NCI-H187 treated with DMSO at 0.1 percent for 48 hours (cell line): ENCODE results near the gene ID4.

Source experiments
- DNase-seq: peaks from one replicate; lab custom pipeline; 2025; lab: John Stamatoyannopoulos, UW

ID4 gene, protein sequence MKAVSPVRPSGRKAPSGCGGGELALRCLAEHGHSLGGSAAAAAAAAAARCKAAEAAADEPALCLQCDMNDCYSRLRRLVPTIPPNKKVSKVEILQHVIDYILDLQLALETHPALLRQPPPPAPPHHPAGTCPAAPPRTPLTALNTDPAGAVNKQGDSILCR

DNA sequence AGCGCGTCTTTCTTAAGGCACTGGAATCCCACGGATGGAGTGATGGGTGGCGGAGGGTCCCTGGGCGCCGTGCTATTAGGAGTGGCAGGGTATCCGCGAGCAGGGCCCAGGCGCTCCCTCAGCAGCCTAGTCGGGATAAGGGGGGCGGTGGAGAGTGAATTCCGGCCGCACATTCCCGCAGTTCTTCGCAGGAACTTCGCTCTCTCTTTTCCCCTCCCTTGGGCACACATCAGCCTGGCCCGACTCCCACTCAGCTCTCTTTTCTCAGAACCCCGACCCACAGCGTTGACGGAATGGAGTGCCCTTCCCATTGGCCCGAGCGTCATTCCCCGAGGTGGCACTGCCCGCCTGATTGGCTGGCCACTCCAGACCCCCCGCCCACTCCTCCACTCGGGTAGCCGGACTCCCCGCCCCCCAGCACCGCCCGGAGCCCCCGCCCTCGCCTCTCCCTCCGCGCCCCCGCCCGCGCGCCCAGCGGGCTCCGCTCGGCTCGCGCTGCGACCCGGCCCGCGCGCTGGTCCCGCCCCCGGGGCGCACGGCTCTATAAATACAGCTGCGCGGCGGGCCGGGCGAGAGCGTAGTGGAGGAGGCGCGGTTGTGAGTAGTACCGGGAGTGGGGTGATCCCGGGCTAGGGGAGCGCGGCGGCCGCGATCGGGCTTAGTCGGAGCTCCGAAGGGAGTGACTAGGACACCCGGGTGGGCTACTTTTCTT is at the start of gene ID4:
TSS of gene ID4 (plus strand) at position 572 of the 712 bp plus-strand sequence. CDS start 385 bp downstream, outside the sequence.
- peak; percentile 76 for DNase-seq

DNA sequence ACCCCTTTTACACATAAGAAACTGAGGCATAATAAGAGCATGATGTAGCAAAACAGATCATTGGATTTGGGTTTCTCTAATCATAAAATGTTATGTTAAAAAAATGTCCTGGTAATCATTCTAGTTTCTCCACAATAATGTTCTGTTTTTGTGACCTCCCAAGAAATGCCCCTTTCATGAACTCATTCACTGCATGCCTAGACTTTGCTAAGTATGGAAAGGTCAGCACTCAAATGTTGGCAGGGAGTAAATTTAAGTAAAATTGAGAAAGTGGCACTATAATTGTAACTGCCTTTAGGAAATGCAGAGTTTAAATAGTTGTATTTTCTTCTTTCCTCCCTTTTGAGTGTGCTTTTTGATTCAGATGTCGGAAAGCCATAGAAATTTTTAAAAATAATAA is 48.5 kb upstream of the ID4 start:
- no peak for DNase-seq

DNA sequence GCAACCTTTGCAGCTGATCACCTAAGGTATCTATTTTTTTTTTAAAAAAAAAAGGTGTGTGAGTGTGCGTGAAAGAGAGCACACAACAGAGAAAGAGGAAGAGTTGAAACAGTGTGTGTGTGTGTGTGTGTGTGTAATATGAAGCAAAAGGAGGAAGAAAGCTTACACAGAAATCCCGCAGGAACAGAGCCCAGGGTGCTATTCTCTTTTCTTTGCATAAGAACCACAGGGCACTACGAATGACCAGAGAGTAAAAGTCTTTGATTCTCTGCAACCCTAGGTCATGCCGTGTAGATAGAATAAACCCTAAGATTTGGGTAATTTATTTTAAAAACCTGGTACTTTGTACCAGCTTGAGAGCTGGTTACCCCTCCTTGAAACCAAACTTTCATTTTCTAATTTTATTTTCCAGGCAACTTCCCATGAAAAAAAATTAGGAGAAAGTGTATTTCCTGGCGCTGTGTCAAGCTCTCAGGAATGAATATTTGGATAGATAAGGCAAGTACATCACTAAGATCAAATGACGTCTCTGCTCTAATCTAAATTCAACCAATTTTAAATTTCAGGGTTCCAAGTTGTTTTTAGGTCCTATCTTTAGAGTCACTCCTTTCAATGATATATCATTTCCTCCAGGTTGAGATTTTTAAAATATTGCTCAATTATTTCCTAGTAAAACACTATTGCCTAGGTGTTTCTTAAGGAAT is 47.9 kb upstream of the ID4 start:
- DNase-seq = no peak

DNA sequence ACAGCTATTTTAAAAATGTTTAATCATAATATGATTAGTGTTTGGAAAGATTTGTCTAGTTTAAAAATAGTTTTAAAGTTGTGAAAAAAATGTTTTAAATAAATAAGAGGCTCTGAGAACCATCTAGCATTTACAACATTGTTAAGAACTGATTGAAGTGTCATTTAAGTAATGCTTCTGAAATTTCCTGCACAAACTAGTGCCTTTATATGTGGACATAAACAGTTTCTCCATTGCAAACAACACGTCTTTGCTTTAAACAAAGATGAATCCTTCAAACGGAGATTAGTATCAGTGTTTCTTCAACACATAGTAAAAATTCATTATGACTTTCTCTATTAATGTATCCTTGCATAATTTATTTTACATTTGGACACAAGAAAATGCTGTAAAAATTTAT is 45.9 kb upstream of the ID4 start:
- no peak for DNase-seq

DNA sequence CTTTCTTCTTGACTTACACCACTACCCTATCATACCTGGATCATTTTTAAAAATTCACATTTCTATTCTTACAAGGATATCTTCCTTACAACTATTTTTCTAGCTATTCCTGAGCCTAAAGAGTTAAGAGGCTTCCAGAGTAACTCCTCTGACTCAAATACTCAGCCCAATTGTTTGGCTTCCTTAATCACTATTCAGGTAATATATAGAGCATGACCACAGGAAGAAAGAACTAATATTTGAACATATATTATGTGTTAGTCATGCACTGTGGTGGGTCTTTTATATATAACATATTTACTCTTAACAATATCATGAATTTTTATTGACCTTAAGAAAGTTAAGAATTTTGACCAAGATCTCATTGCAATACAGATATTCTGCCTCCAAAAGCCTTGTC is 42.0 kb upstream of the ID4 start:
- no peak for DNase-seq

DNA sequence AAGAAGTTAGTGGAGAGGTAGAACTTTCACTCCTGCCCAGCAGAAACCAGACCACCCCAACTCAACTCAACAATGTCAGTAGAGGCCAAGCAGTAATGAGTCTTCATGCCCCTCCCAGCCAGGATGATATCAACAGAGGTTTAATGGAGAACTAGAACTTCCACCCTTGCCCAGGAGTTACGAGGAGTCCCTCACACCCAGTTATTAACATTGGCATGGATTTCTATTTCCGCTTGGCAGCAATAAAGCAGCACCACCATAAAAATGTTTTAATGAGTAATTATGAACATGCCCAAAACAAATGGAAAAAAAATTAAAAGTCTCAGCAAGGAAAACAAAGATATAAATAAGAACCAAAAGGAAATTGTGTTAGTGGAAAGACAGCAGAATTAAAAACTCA is 40.7 kb upstream of the ID4 start:
- no peak for DNase-seq

DNA sequence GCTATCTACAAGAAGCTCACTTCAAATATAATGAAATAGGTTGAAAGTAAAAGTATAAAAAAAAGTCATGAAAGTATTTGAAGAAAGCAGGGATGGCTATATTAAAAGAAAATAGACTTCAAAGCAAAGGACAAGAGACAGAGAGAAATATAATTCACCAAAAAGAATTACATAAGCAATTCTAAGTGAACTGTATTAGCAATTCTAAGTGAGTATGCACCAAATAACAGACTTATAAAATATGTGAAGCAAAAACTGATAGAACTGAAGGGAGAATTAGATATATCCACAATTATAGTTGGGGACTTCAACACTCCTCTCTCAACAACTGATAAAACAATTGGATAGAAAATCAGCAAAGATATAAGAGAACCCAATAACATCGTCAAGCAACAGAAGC is 38.8 kb upstream of the ID4 start:
- DNase-seq = no peak

DNA sequence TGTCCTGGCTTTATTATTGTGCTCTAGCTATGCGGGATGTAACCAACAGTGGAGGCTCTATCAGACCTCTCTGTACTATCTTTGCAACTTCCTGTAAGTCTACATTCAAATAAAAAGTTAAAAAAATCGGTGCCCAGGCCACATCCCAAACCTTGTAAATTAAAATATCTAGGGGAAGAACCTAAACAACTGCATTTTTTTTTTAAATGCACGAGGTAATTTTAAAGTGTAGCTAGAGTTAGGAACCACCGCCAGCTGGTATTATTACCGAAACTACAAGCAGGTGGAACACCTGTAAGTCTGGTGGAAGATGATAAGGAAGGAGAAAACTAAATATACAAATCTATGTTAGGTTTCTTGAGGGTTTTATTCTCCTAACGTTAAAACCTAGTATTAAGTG is 34.5 kb upstream of the ID4 start:
- DNase-seq = no peak

DNA sequence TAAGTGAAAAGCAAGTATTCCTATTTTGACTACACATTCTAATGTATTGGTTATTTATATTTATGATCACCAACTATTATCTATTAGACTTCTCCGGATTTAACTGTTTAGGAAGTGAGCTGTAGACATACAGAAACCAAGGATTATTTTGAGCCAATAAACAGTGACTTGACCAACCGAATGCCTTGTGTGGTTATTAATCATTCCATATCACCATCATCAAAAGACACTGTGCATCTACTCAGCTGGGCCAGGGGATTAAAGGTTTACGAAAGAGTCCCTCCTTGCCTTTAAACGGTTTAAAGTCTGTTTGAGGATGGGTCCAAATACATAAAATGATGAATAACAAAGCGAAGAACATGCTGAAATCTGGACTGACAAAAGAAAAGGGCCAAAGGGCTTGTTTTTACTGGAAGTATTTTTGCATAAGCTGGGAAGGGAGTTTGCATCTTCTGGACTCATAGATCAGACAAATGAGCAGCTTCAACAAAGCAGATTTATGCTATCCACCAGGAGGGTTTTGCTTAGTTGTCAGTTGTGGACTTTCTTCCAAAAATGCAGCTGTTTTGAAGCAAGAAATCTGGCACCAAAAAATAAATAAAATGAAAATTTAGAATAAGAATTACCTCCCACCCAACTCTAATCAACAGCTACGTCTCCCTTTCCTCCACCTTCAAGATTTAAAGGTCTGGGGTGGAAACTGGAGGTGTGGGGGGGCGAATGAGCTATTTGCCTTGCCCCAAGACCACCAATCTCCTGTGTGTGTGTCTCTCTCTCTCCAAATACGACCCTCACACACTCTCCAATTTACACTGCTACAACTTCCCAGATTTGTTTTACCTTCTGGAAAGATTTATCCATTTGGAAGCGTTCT is 33.6 kb upstream of the ID4 start:
- no peak for DNase-seq

DNA sequence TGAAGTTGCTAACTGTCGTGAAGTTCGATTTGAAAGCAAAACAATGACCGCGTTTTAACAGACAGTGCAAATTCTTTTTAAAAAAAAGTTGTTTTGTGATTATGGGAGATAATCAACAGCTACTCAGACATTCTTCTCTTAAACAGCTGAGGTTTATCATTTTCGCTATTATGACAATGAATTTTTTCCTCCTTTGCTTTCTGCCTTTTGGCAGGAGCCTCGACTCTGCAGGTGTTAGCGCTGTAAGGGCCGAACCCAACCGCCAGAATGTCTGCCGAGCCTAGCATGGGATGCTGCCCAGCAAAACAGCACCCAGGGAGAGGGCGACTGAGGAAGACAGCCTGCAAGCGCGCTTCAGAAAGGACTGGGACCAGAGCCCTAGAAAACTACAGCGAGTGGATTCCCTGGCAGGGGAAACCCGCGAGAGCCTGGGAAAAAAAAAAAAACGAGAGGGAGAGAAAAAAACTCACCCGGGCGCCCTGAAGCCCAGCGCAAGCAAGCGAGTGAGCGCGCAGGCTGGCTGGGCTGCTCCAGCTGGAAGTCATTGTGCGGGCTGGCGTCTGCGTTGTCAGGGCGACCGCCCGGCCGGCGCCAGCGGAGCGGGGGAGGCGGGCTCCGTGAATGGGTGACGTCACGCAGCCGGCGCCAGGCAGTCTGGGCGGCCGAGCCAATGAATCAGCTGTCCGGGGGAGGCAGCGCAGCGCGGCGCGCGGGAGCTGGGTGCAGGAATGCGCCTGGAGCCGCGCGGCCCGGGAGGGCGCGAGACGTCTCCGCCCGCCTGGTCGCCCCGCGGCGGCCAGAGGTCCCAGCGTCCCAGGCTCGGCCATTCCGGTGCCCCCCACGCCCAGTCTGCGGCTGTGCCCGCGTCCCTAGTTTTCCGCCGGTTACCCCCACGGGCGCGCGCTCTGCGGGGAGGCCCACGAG is 32.7 kb upstream of the ID4 start:
- DNase-seq = peak; percentile 69

DNA sequence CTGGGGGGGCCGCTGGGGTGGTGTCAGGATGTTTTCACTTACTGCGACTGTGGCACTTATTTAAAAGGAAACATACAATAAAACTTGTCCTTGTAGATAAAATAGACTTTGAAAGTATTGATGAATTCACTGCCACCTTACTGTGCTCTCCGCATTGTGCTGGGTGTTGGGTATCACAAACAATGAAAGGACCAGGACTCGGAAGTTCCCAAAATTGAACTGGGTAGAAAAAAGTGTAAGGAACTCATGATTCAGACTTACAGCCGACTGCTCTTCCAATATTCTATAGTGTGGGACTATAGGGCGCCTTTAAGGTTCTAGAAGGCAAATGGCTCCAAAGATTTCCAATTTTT is 32.1 kb upstream of the ID4 start:
- no peak for DNase-seq

DNA sequence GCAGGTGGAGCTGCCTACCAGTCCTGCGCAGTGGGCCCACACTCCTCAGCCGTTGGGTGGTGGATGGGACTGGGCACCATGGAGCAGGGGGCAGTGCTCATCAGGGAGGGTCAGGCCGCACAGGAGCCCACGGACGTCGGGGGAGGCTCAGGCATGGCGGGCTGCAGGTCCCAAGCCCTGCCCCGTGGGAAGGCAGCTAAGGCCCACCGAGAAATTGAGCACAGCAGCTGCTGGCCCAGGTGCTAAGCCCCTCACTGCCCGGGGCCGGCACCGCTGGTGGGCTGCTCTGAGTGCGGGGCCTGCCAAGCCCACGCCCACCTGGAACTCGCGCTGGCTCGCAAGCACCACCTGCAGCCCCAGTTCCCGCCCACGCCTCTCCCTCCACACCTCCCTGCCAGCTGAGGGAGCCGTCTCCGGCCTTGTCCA is 30.2 kb upstream of the ID4 start:
- no peak for DNase-seq

DNA sequence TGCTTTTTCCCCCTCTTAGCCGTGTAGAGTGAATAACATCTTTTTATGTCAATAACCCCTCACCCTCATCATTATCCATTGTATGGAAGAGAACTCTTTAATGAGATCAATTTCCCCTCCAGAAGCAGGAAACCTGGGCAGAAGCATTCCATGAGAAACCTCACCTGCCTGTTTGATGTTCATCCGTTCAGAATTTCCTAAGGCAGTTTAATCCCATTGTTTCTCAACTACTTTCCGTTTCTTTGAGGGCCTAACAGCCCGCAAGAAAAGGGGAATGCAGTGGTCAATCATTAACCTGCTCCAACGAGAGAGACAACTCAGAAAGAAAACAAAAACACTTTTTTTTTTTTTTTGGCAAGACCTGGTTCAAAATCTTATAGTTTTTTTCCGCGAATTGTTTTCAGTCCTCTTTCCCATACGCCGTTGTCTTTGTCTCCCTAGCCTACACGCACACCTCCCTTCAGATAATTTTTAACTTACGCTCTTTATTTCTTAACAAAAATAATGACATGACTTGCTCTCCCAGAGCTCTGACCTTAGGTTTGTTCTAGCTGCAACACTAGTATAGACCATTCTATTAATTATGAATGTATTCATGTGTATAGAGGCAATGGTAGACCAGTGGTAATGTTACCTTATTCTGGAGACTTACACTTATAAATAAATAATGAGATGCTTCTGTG is 25.6 kb upstream of the ID4 start:
- no peak for DNase-seq

DNA sequence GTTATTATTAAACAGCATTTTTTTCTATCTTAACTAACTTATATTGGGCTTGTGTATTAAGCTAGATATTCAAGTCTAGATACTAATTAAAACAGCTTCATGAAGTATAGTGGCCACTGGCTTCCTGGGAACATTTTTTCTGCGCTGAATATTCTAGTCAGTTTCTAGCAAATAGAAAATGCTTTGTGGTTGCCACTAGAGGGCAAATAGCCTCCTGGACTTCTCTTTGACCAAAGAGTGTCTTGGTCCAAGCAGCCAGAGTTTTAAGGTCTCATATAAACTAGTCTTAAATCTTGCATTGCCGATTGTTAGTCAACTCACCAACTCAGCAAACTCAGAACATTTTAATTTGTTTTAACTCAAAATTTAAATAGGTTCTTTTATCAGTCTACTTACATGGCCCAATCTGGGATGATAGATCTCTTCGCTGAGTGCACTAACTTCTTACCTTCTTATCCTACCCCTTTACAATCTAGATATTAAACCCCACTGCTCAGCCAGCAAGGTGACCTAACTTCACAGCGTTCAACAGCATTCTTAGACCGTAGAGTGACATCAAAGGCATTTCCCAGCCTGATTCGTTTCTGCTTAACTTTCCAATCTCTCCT is 24.6 kb upstream of the ID4 start:
- DNase-seq = no peak

DNA sequence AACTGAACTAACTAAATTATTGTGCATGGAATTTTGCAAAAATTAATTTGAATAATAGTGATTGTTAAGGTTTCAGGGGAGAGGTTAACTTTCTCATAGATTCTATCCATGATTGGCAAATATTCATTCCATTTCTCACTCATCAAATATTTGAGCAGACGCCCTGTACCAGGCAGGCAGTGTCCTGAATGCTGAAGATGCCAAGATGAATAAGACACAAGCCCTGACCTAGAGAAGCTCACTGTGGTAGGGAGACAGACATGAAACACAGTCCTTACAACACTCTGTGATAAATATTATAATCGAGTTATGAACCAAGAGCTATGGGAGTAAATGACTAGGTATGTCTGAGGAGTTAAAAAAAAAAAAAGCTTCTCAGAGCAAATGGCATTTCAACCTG is 18.4 kb upstream of the ID4 start:
- no peak for DNase-seq

DNA sequence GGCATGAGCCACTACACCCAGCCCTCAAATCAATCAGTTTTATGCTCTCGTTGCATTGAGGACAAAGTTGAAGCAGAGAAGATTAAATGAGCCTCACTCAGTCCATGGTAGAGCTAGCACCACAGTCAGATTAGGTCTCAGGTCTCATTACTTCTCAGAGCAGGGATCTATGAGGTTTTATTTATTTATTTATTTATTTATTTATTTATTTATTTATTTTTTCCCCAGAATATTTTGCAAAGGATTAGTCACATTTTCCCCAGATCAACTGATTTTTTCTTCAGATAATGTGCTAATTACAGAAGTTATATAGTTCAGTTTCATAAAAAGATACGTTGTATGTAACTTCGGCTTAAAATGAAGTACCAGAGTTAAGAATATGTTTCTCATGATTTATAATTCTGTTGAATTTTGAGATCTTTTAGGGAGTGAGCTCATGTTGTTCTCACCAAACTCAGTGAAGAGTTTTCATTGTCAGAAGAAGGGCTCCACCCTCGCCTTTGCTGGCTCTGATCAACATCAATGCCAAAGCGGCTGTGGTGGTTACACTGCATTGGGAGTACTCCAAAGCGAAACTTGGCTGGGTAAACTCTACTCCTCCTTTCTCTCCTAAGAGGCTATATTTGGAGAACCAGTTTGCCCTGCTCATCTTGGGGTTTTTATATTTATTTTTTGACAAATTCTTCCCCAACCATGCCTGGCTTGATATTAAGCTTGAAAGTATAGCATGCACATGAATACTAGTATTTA is 12.9 kb upstream of the ID4 start:
- no peak for DNase-seq

DNA sequence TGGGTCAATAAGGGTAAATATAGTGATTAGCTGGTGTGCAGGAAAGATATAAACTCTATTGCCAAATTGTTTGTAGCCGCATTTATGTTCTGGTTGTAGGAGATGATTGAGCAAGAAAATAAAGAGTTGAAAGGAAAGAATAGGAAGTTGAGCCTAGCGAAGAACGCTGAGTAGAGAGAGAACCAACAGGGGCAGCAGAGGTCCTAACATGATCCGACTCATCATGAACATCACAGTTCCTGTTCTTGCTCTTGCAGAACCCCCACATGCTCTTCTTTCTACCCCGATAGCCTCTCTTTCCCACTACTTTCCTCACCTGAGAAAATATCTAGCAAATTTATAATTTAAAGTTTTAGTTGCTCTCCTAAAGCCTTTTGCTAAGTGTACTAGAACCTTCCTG is 9.9 kb upstream of the ID4 start:
- DNase-seq = no peak

DNA sequence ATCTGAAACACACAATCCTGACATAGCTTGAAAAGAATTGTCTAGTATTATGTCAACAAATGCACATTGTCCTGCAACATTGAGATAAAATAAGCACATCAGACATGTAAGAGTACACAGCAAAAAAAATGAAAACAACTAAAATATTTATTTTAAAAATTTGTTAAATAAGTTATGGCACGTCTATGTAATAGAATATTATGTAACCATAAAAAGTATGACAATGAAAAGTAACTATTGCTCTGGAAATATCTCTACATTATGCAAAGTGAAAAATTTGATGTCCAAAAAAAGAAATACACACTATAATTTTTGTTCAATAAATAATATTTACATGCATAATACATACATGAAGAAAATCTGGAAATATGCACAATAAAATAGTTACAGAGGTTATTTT is 9.3 kb upstream of the ID4 start:
- DNase-seq = no peak

DNA sequence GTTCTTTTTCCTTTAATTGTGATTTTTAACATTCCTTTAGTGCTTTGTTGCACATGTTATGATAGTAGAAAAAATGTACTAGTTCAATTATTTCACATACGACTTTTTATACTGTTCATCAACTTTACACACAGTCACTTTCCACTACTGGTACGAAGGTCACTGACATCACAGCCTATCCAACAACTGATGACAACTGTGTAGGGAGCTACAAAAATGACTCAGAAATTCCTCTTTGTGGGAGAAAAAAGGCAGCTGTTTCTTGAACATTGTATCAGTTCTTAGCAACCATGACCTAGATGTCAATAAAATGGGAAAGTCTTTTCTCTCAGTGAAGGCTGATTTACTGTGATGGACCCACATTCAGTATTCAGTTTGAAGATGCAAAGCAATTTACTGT is 7.0 kb upstream of the ID4 start:
- no peak for DNase-seq

DNA sequence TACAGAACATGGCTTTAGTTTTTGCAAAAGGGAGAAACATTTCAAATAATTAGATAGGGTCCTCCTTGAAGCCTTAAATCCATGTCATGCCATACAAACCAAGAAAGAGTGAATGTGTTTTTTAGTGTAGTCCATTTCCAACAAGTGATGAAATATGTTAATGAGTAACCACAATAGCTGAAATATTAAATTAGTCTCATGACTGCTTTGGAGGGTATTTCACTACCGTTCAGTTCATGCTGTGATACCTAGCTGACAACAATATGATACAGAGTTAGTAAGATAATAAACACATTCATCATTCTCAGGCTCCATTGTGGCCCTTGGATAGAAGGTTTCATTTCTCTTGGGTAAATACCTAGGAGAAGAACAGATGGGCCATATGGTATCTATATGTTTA is 5.8 kb upstream of the ID4 start:
- DNase-seq = no peak
